ENCODE results near the gene ABLIM1.

Gene ABLIM1

GRCh38 chr10:114683593-114683992, 25.5 kb upstream of the ABLIM1 start:
- no peaks in the 10 kb centered on the region for H3K9me2 ChIP-seq (replicated peaks; ENCODE audit: insufficient read depth, low read length)
- H3K27me3 ChIP-seq (replicated peaks; ENCODE audit: insufficient read depth, low read length) = no peaks in the 10 kb centered on the region
- H3K36me3 ChIP-seq (replicated peaks; ENCODE audit: insufficient read depth, low read length) = no peaks in the 10 kb centered on the region
- no peaks in the 10 kb centered on the region for H3K4me1 ChIP-seq (ENCODE audit: low read length)
- DNase-seq = no peak
- no peaks in the 10 kb centered on the region for H3K9me3 ChIP-seq (replicated peaks; ENCODE audit: insufficient read depth, low read length)
- H3K4me3 ChIP-seq (ENCODE audit: low read length) = no peak overlapping the region
- H3K4me2 ChIP-seq (ENCODE audit: low read depth, low read length) = no peak overlapping the region
- TF ChIP-seq EZH2 (optimal IDR thresholded peaks at IDR 0.05; ENCODE audit: low read depth, low read length) (no peak), EZH2phosphoT487 (IDR thresholded peaks at IDR 0.05; ENCODE audit: low read length) (no peak), CTCF (IDR thresholded peaks at IDR 0.05; ENCODE audit: low read length) (no peak)
- no peak overlapping the region for H3K27ac ChIP-seq (ENCODE audit: low read length)
- no peaks in the 10 kb centered on the region for H3F3A ChIP-seq (ENCODE audit: insufficient read depth, low read length)
- no peaks in the 10 kb centered on the region for H4K20me1 ChIP-seq (ENCODE audit: insufficient read depth, low read length)
- H3K79me2 ChIP-seq (ENCODE audit: low read length) = no peaks in the 10 kb centered on the region
- H3K9ac ChIP-seq (ENCODE audit: low read length) = no peak overlapping the region
- no peak overlapping the region for H2AFZ ChIP-seq (ENCODE audit: low read length)

- Histone ChIP-seq H3K27me3 (replicated peaks; ENCODE audit: insufficient read depth, low read length) (no peaks in the 10 kb centered on the region), H3K9me3 (replicated peaks; ENCODE audit: insufficient read depth, low read length) (no peaks in the 10 kb centered on the region), H3K79me2 (ENCODE audit: low read length) (no peaks in the 10 kb centered on the region), H3F3A (ENCODE audit: insufficient read depth, low read length) (no peaks in the 10 kb centered on the region), H3K9ac (ENCODE audit: low read length) (no peak overlapping the region), H3K36me3 (replicated peaks; ENCODE audit: insufficient read depth, low read length) (no peaks in the 10 kb centered on the region), H3K4me2 (ENCODE audit: low read depth, low read length) (no peak overlapping the region), H3K4me1 (ENCODE audit: low read length) (no peaks in the 10 kb centered on the region), H2AFZ (ENCODE audit: low read length) (no peak overlapping the region), H3K27ac (ENCODE audit: low read length) (no peak overlapping the region), H3K9me2 (replicated peaks; ENCODE audit: insufficient read depth, low read length) (no peaks in the 10 kb centered on the region), H3K4me3 (ENCODE audit: low read length) (no peak overlapping the region), H4K20me1 (ENCODE audit: insufficient read depth, low read length) (no peaks in the 10 kb centered on the region)
- no peak for TF ChIP-seq CTCF (IDR thresholded peaks at IDR 0.05; ENCODE audit: low read length)
- TF ChIP-seq EZH2 (optimal IDR thresholded peaks at IDR 0.05; ENCODE audit: low read depth, low read length) = no peak
- TF ChIP-seq EZH2phosphoT487 (IDR thresholded peaks at IDR 0.05; ENCODE audit: low read length) = no peak
- DNase-seq = no peak
Observed at GRCh38 chr10:114683162-114683561, 25.1 kb upstream of the ABLIM1 start.

- H3K27ac ChIP-seq (ENCODE audit: low read length) = no peak overlapping the region
- no peak overlapping the region for H3K4me2 ChIP-seq (ENCODE audit: low read depth, low read length)
- DNase-seq = no peak
- H3K9me3 ChIP-seq (replicated peaks; ENCODE audit: insufficient read depth, low read length) = no peaks in the 10 kb centered on the region
- H3K9ac ChIP-seq (ENCODE audit: low read length) = no peak overlapping the region
- no peaks in the 10 kb centered on the region for H3K79me2 ChIP-seq (ENCODE audit: low read length)
- H3F3A ChIP-seq (ENCODE audit: insufficient read depth, low read length) = no peaks in the 10 kb centered on the region
- no peaks in the 10 kb centered on the region for H3K36me3 ChIP-seq (replicated peaks; ENCODE audit: insufficient read depth, low read length)
- H4K20me1 ChIP-seq (ENCODE audit: insufficient read depth, low read length) = no peaks in the 10 kb centered on the region
- TF ChIP-seq CTCF (IDR thresholded peaks at IDR 0.05; ENCODE audit: low read length) = no peak
- no peak for TF ChIP-seq EZH2 (optimal IDR thresholded peaks at IDR 0.05; ENCODE audit: low read depth, low read length)
- no peak for TF ChIP-seq EZH2phosphoT487 (IDR thresholded peaks at IDR 0.05; ENCODE audit: low read length)
- H2AFZ ChIP-seq (ENCODE audit: low read length) = no peak overlapping the region
- H3K4me1 ChIP-seq (ENCODE audit: low read length) = no peaks in the 10 kb centered on the region
- no peak overlapping the region for H3K4me3 ChIP-seq (ENCODE audit: low read length)
- no peaks in the 10 kb centered on the region for H3K9me2 ChIP-seq (replicated peaks; ENCODE audit: insufficient read depth, low read length)
- no peaks in the 10 kb centered on the region for H3K27me3 ChIP-seq (replicated peaks; ENCODE audit: insufficient read depth, low read length)
Observed at GRCh38 chr10:114682532-114682931, 24.5 kb upstream of the ABLIM1 start.

Measured in MM.1S (cell line).